ENCODE results near the gene DAPK3.
"Not testable (repeated sequence)": the region's sequence is repeated elsewhere in the genome, so short reads cannot be mapped to it uniquely, and the experiment has no call there.

Gene DAPK3

GRCh38 chr19:3945838-3946237 lies 25.1 kb downstream of the DAPK3 start:
- H3K36me3 ChIP-seq (ENCODE audit: control insufficient read depth, low read length): no peaks in the 10 kb centered on the region
- H3F3A ChIP-seq (ENCODE audit: control insufficient read depth, insufficient read depth): no peaks in the 10 kb centered on the region
- H3K4me3 ChIP-seq (ENCODE audit: low read length): no peak overlapping the region
- peaks cover 3% of the 10 kb centered on the region for H3K4me1 ChIP-seq (ENCODE audit: control insufficient read depth, low read length)
- no peaks in the 10 kb centered on the region for H3K9me2 ChIP-seq (replicated peaks; ENCODE audit: control insufficient read depth, low read length)
- no peaks in the 10 kb centered on the region for H3K9me3 ChIP-seq (ENCODE audit: control insufficient read depth, insufficient read depth, low read length)
- no peaks in the 10 kb centered on the region for H4K20me1 ChIP-seq (ENCODE audit: control insufficient read depth, insufficient read depth, low read depth, low read length)
- H3K27me3 ChIP-seq (ENCODE audit: control insufficient read depth, low read length): no peaks in the 10 kb centered on the region
- H3K79me2 ChIP-seq (ENCODE audit: control insufficient read depth, low read length): no peaks in the 10 kb centered on the region
- TF ChIP-seq EZH2phosphoT487 (IDR thresholded peaks at IDR 0.05; ENCODE audit: borderline replicate concordance, low read length): no peak
- H3K4me2 ChIP-seq (ENCODE audit: low read length): no peak overlapping the region
- no peak overlapping the region for H3K27ac ChIP-seq (ENCODE audit: low read depth, low read length)

- H4K20me1 ChIP-seq (ENCODE audit: control insufficient read depth, insufficient read depth, low read depth, low read length): no peaks in the 10 kb centered on the region
- no peaks in the 10 kb centered on the region for H3K27me3 ChIP-seq (ENCODE audit: control insufficient read depth, low read length)
- H3K9me3 ChIP-seq (ENCODE audit: control insufficient read depth, insufficient read depth, low read length): no peaks in the 10 kb centered on the region
These were observed 26.7 kb downstream of the DAPK3 start for GRCh38 chr19:3944018-3944721.

GRCh38 chr19:3942790-3943409 lies 28.0 kb downstream of the DAPK3 start:
- no peaks in the 10 kb centered on the region for H3K79me2 ChIP-seq (ENCODE audit: control insufficient read depth, low read length)
- H3K4me2 ChIP-seq (ENCODE audit: low read length): no peak overlapping the region
- no peaks in the 10 kb centered on the region for H3K36me3 ChIP-seq (ENCODE audit: control insufficient read depth, low read length)

More at GRCh38 chr19:3944018-3944721, 26.7 kb downstream of the DAPK3 start:
- Histone ChIP-seq H3K36me3 (ENCODE audit: control insufficient read depth, low read length) (no peaks in the 10 kb centered on the region), H3K79me2 (ENCODE audit: control insufficient read depth, low read length) (no peaks in the 10 kb centered on the region), H3F3A (ENCODE audit: control insufficient read depth, insufficient read depth) (no peaks in the 10 kb centered on the region), H3K9me2 (replicated peaks; ENCODE audit: control insufficient read depth, low read length) (no peaks in the 10 kb centered on the region), H3K4me3 (ENCODE audit: low read length) (no peak overlapping the region), H3K4me1 (ENCODE audit: control insufficient read depth, low read length) (peaks cover 3% of the 10 kb centered on the region; the same call in 1 of the 2 replicates), H3K27ac (ENCODE audit: low read depth, low read length) (no peak overlapping the region), H3K4me2 (ENCODE audit: low read length) (no peak overlapping the region)
- no peak for TF ChIP-seq EZH2phosphoT487 (IDR thresholded peaks at IDR 0.05; ENCODE audit: borderline replicate concordance, low read length)
- TF ChIP-seq CTCF (IDR thresholded peaks at IDR 0.05; ENCODE audit: low read depth, low read length, poor library complexity, severe bottlenecking): no peak

GRCh38 chr19:3938300-3938950 lies 32.5 kb downstream of the DAPK3 start:
- H3K27ac ChIP-seq (ENCODE audit: low read depth, low read length); H4K20me1 ChIP-seq (ENCODE audit: control insufficient read depth, insufficient read depth, low read depth, low read length); H3K9me2 ChIP-seq (replicated peaks; ENCODE audit: control insufficient read depth, low read length); H3K36me3 ChIP-seq (ENCODE audit: control insufficient read depth, low read length); H3K4me2 ChIP-seq (ENCODE audit: low read length); H3K4me3 ChIP-seq (ENCODE audit: low read length); H3K9me3 ChIP-seq (ENCODE audit: control insufficient read depth, insufficient read depth, low read length); H3K79me2 ChIP-seq (ENCODE audit: control insufficient read depth, low read length); H3F3A ChIP-seq (ENCODE audit: control insufficient read depth, insufficient read depth); H3K27me3 ChIP-seq (ENCODE audit: control insufficient read depth, low read length); H3K4me1 ChIP-seq (ENCODE audit: control insufficient read depth, low read length): not testable (repeated sequence)

More at GRCh38 chr19:3942790-3943409, 28.0 kb downstream of the DAPK3 start:
- Histone ChIP-seq H3K4me1 (ENCODE audit: control insufficient read depth, low read length) (peaks cover 3% of the 10 kb centered on the region; the same call in 1 of the 2 replicates), H3K27me3 (ENCODE audit: control insufficient read depth, low read length) (no peaks in the 10 kb centered on the region), H3K27ac (ENCODE audit: low read depth, low read length) (no peak overlapping the region), H4K20me1 (ENCODE audit: control insufficient read depth, insufficient read depth, low read depth, low read length) (no peaks in the 10 kb centered on the region), H3K9me2 (replicated peaks; ENCODE audit: control insufficient read depth, low read length) (no peaks in the 10 kb centered on the region), H3F3A (ENCODE audit: control insufficient read depth, insufficient read depth) (no peaks in the 10 kb centered on the region), H3K9me3 (ENCODE audit: control insufficient read depth, insufficient read depth, low read length) (no peaks in the 10 kb centered on the region), H3K4me3 (ENCODE audit: low read length) (no peak overlapping the region)
- TF ChIP-seq CTCF (IDR thresholded peaks at IDR 0.05; ENCODE audit: low read depth, low read length, poor library complexity, severe bottlenecking): no peak
- TF ChIP-seq EZH2phosphoT487 (IDR thresholded peaks at IDR 0.05; ENCODE audit: borderline replicate concordance, low read length): no peak

All from DOHH2 (cell line).